Testis (tissue), 3 donors: ENCODE data around the gene ADAM30. TPM values are rescaled to one million over a fixed set of nuclear protein-coding genes. Genes with fewer than 3 reads are reported as not detected.

Experiments used
- DNase-seq: peaks from one replicate; pipeline ENCODE4 v3.0.0-alpha.2; 2019
- H3K27ac ChIP-seq, 2 donors: fragments of 200-600 bp; sonication (generic); one replicate each; pipeline ENCODE4 v1.5.1; 2019
- H3K27me3 ChIP-seq: fragments of 200-600 bp; sonication (generic); one replicate; pipeline ENCODE4 v1.5.1; 2019
- H3K36me3 ChIP-seq: fragments of 200-600 bp; sonication (generic); one replicate; pipeline ENCODE4 v1.5.1; 2017; ENCODE audit warnings: low read depth; ENCODE audit errors: missing control alignments
- H3K4me1 ChIP-seq: fragments of 200-600 bp; sonication (generic); one replicate; pipeline ENCODE4 v1.5.1; 2019
- H3K4me3 ChIP-seq, 2 donors: fragments of 200-600 bp; sonication (generic); one replicate each; pipeline ENCODE4 v1.5.1; 2017 to 2019
- H3K9me3 ChIP-seq: fragments of 200-600 bp; sonication (generic); one replicate; pipeline ENCODE4 v1.5.1; 2017
- POLR2A ChIP-seq: fragments of 450-650 bp; IDR thresholded peaks from one replicate; pipeline ENCODE4 v1.6.1; 2017; ENCODE audit warnings: antibody characterized with exemption, mild to moderate bottlenecking, moderate library complexity
- WGBS, 2 donors: methylation state at CpG; one replicate each; pipeline ENCODE4 v1.1.5; 2018; 5-methylcytosine and 5-hydroxymethylcytosine counted together
- intact Hi-C: fragments of 100-400 bp; cut with DNase I; formaldehyde crosslinking; loops from one replicate; pipeline ENCODE4 v1.15.1; 2023; ENCODE audit warnings: low total_unique reads
- polyA plus RNA-seq: library from polyadenylated mRNA; stranded (reverse); fragments of 350-450 nt; fragmentation: Illumina TruSeq; extraction: RNeasy Lipid Tissue Mini Kit (QIAGEN cat#74804); gene quantifications from one replicate; pipeline ENCODE4 v1.2.3, GENCODE V29; 2014; ENCODE audit warnings: low read depth, low replicate concordance; ENCODE audit not compliant: insufficient read depth
- total RNA-seq, 2 donors: library from RNA; depleted of rRNA; stranded (reverse); fragments of >200 nt; gene quantifications; one replicate each; pipeline ENCODE4 v1.2.3, GENCODE V29; 2016
- TF ChIP-seq, protein P1 (sequence below), 3 experiments: fragments of 450-650 bp in 2 of 3; fragments of 200-600 bp in 1 of 3; sonication (generic) in 1 of 3; IDR thresholded peaks; one replicate each; pipeline ENCODE4 v1.5.1; 2016 to 2019; ENCODE audit warnings: antibody characterized with exemption in 3 of 3, mild to moderate bottlenecking in 2 of 3, moderate library complexity in 1 of 3

Gene ADAM30
- total and polyA plus RNA-seq, 3 donors from 2014 or later, result 9.5 to 52.6 (median 13.1) TPM

DNA sequence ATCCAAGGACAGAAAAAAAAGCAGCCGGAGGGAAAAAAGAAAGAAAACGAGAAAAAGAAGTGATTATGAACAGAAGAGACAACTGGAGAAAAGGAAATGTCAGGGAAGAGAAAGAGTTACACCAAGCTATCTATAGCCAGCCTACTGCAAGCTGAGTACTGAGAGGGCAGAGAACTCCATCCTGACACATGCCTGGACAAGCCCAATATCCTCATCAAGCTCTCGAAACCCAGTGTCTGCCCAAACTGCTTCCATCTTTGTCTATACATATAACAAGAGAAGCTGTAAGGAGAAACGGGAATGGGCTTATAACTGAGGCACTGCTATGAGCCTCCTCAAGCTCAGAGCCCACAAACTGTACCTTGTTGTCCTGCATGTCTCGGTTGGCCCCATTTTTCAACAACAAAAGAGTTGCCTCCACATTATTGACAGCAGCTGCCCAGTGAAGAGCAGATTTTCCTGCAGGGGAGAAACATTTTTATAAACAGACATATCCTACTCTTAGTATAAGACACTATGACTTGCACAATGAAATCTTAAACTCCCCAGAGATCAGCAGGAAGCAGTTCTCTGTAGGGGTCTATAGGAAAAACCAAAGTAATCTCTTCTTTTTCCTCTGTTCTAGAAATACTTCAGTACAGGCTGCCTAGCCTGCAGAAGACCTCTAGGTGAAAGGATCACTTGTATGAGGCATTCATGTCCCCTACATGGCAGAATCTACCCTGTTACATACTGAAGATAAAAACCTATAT, 21.2 kb upstream of the ADAM30 start:
- intact Hi-C loops, result no loop called here

DNA sequence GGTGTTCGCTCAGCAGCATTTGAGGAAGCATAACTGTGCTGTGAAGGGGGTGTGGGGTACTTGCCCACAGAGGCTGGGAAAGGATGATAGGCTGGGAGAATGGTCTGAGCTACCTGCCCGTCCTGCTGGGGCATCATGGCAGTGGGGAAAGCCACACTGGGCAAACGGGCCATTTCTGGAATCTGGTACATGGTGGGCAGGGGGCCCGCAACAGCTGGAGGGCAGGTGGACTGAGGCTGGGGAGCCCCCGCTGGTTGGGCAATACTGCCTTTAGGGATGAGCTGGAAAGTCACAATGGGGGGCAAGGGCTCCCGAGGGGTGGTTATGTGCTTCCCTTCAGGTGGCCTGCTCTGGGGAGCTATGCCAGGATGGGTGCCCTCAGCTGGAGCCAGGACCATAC, 19.2 kb upstream of the ADAM30 start:
- no peaks in the 10 kb centered on the region for H3K27me3 ChIP-seq
- 96% methylated on average over 6 of the region's 6 CpGs for WGBS, 2 donors
- H3K4me3 ChIP-seq, result no peak overlapping the region
- TF ChIP-seq POLR2A, result no peak
- TF ChIP-seq, protein P1, sequence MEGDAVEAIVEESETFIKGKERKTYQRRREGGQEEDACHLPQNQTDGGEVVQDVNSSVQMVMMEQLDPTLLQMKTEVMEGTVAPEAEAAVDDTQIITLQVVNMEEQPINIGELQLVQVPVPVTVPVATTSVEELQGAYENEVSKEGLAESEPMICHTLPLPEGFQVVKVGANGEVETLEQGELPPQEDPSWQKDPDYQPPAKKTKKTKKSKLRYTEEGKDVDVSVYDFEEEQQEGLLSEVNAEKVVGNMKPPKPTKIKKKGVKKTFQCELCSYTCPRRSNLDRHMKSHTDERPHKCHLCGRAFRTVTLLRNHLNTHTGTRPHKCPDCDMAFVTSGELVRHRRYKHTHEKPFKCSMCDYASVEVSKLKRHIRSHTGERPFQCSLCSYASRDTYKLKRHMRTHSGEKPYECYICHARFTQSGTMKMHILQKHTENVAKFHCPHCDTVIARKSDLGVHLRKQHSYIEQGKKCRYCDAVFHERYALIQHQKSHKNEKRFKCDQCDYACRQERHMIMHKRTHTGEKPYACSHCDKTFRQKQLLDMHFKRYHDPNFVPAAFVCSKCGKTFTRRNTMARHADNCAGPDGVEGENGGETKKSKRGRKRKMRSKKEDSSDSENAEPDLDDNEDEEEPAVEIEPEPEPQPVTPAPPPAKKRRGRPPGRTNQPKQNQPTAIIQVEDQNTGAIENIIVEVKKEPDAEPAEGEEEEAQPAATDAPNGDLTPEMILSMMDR (IDR thresholded peaks at IDR 0.05), result no peak
- H3K36me3 ChIP-seq, result no peaks in the 10 kb centered on the region
- intact Hi-C loops, result no loop called here
- H3K9me3 ChIP-seq, result no peaks in the 10 kb centered on the region
- no peak overlapping the region for H3K27ac ChIP-seq
- no peaks in the 10 kb centered on the region for H3K4me1 ChIP-seq
- DNase-seq, result no peak

More for the DNA sequence above, 21.2 kb upstream of the ADAM30 start:
- DNase-seq, result no peak
- Histone ChIP-seq H3K4me3 (no peak overlapping the region), H3K36me3 (no peaks in the 10 kb centered on the region), H3K27ac (no peak overlapping the region), H3K27me3 (no peaks in the 10 kb centered on the region), H3K9me3 (no peaks in the 10 kb centered on the region), H3K4me1 (no peaks in the 10 kb centered on the region)
- WGBS, 2 donors, result 89 to 92% methylated on average over 5 of the region's 5 CpGs
- no peak for TF ChIP-seq POLR2A
- TF ChIP-seq, protein P1 (IDR thresholded peaks at IDR 0.05), result no peak

DNA sequence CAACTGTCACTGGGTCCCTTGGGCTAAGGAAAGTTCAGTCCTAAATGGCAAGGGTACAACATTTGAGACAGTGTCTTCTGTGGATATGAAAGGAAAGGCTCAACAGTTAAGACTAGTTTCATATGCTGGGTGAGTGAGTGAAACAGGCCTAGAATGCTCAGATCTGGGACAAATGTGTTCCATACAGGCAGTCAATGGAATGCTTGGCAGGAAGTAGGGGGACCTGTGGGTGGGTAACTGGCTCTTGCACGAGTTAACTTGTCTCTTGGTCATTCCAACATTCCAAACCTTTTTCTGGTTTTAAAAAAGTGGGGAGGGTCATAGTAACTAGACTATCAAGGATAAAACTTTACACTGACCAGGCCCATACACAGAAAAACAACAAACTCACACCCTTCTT, 17.8 kb upstream of the ADAM30 start:
- no peaks in the 10 kb centered on the region for H3K36me3 ChIP-seq
- no peaks in the 10 kb centered on the region for H3K27me3 ChIP-seq
- H3K9me3 ChIP-seq, result no peaks in the 10 kb centered on the region
- no peaks in the 10 kb centered on the region for H3K4me1 ChIP-seq
- intact Hi-C loops, result no loop called here
- no peak overlapping the region for H3K4me3 ChIP-seq
- no peak overlapping the region for H3K27ac ChIP-seq
- TF ChIP-seq, protein P1 (IDR thresholded peaks at IDR 0.05), result no peak
- TF ChIP-seq POLR2A, result no peak
- WGBS, 2 donors, result 40 to 50% methylated on average over 1 of the region's 1 CpG
- no peak for DNase-seq

DNA sequence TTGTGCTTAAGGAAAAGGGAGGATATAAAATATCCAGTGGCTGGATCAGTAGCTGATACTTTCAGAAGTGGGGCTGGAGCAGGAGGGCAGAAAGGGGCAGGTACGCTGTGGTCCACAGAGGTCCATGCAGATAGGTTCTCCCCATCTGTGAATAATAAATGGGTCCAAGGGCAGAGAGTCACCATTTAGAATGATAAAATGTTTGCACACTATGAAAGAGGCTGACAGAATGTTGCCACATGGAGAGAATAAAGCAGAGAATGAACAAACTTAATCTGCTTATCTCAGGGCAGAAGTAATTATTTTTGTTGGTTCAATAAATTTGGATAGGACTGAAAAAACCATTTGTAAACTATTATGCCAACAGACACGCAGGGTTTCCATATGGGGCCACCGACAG, 16.6 kb upstream of the ADAM30 start:
- no peaks in the 10 kb centered on the region for H3K9me3 ChIP-seq
- intact Hi-C loops, result no loop called here
- H3K36me3 ChIP-seq, result no peaks in the 10 kb centered on the region
- no peak for DNase-seq
- no peaks in the 10 kb centered on the region for H3K4me1 ChIP-seq
- H3K27me3 ChIP-seq, result no peaks in the 10 kb centered on the region
- no peak overlapping the region for H3K27ac ChIP-seq
- no peak for TF ChIP-seq POLR2A
- TF ChIP-seq, protein P1 (IDR thresholded peaks at IDR 0.05), result no peak
- WGBS, 2 donors, result 71 to 88% methylated on average over 3 of the region's 3 CpGs
- H3K4me3 ChIP-seq, result no peak overlapping the region

DNA sequence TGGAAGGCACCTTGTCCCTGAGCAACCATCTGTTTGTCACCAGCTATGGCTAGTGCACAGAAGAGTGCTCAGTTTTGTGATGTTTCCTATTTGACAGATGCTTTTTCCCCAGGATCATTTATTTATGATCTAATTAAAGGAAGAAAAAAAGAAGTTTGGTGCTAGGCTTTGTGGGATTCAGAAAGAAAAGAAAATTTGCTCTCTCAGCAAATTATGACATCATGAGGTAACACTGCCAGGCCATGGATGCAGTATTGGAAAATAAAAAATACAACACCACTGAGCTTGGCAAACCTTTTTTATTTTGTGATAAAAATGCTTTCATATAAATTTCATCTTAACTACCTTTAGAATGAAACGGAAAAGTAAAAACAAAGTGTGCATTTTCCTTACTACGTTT, 15.5 kb upstream of the ADAM30 start:
- Histone ChIP-seq H3K27me3 (no peaks in the 10 kb centered on the region), H3K9me3 (no peaks in the 10 kb centered on the region), H3K27ac (no peak overlapping the region), H3K4me3 (no peak overlapping the region), H3K4me1 (no peaks in the 10 kb centered on the region), H3K36me3 (no peaks in the 10 kb centered on the region)
- WGBS, 2 donors, result 88 to 91% methylated on average over 2 of the region's 2 CpGs
- DNase-seq, result no peak
- intact Hi-C loops, result no loop called here
- TF ChIP-seq, protein P1 (IDR thresholded peaks at IDR 0.05), result no peak
- no peak for TF ChIP-seq POLR2A
